ENCODE data around the gene PIGH. TPM values are rescaled to one million over a fixed set of nuclear protein-coding genes. Genes with fewer than 3 reads are reported as not detected.

The PIGH gene
- total RNA-seq, 1 donor from 2014 or later: 11.4 TPM

DNA sequence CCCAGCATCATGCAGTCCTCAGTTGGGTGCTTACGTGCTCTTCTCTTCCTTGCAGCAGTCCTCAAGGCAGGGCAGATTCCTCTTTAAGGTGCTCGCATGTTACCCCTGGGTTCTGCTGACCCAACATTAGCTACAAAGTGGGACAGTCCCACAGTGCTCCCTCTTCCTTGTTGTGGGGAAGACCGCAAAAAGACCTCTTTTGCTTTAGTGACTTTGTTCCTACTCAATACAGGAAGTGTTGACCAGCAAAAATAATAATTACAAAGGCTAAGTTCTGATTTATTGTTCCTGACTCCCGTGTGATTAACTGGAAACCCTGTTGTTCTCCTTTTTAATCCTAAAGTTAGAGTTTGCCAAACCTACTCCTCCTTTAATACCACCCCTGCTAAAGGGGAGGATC lies 13.7 kb downstream of the PIGH start:
- Mint-ChIP-seq H3K36me3 (peaks cover 2% of the 10 kb centered on the region), H3K4me1 (no peaks in the 10 kb centered on the region), H3K27me3 (ENCODE audit: low read depth) (no peaks in the 10 kb centered on the region), H3K4me3 (no peak overlapping the region), H3K9me3 (no peaks in the 10 kb centered on the region), H3K27ac (no peak overlapping the region)
- DNase-seq (ENCODE audit: low spot score in 2 of 2, unreplicated experiment in 2 of 2): no peak
- TF ChIP-seq, protein P1, sequence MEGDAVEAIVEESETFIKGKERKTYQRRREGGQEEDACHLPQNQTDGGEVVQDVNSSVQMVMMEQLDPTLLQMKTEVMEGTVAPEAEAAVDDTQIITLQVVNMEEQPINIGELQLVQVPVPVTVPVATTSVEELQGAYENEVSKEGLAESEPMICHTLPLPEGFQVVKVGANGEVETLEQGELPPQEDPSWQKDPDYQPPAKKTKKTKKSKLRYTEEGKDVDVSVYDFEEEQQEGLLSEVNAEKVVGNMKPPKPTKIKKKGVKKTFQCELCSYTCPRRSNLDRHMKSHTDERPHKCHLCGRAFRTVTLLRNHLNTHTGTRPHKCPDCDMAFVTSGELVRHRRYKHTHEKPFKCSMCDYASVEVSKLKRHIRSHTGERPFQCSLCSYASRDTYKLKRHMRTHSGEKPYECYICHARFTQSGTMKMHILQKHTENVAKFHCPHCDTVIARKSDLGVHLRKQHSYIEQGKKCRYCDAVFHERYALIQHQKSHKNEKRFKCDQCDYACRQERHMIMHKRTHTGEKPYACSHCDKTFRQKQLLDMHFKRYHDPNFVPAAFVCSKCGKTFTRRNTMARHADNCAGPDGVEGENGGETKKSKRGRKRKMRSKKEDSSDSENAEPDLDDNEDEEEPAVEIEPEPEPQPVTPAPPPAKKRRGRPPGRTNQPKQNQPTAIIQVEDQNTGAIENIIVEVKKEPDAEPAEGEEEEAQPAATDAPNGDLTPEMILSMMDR (IDR thresholded peaks at IDR 0.05; ENCODE audit: unreplicated experiment): no peak

DNA sequence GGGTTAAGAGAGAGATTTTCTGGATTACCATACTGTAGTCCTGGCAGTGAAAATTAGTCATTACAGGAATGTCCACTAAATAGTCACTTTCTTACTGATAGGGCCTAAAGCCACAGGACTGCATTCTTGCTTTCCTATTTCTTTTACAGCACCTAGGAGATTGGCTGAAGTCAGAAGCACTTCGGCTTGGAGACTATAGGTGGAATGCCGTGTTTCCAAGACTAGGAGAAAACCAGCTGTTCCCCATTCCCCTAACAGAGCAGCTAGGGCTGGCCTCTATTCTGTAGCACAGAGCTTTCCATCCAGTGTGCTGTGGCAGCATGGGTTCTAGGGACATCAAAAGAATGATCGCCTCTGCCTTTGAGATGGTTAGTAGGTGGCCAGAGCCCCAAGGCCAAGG lies 15.1 kb downstream of the PIGH start:
- H3K27me3 Mint-ChIP-seq (ENCODE audit: low read depth): no peaks in the 10 kb centered on the region
- no peak overlapping the region for H3K27ac Mint-ChIP-seq
- H3K4me1 Mint-ChIP-seq: no peaks in the 10 kb centered on the region
- no peak for DNase-seq (ENCODE audit: low spot score in 2 of 2, unreplicated experiment in 2 of 2)
- TF ChIP-seq, protein P1 (IDR thresholded peaks at IDR 0.05; ENCODE audit: unreplicated experiment): no peak
- H3K9me3 Mint-ChIP-seq: no peaks in the 10 kb centered on the region
- peaks cover 2% of the 10 kb centered on the region for H3K36me3 Mint-ChIP-seq
- H3K4me3 Mint-ChIP-seq: no peak overlapping the region

DNA sequence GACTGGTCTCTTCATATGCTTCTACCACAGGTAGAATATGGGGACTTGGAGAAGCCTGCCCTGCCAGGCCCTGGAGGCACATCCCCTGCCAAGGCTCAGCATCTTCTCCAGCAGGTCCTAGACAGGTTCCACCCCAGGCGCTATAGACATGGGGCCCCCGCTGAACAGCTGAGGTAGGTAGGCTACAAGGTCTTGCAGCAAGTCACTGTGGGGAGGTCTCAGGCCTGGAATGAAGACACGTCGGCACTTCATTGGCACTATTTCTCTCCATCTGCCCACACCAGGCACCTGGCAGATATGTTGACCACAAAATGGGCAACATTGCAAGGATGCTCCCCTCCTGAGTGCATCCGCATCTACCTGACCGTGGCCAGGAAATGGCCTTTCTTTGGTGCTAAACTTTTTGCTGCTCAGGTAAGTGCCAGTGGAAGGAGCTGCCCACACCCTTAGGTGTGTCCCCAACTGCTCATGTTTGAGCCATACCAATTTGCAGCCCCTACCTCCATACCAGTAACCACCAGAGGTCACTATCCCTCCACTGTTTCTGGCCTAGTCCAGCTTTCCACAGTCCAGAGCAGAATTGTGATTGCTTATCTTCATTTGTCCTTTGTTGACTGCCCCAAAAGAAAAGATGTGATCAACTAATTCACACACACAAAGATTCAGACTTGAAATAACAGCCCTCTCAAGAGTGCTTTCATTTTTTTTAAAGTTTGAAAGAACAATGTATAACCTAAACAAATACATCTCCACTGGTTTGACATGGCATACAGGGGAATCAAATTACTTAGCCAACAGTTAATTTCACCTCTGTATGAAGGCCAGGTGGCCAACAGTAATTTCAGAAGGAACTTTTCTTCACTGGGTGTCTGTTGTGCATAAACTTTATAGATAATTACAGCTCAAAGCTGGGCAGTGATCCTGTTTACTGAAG lies 16.1 kb downstream of the PIGH start:
- no peak for DNase-seq (ENCODE audit: low spot score in 2 of 2, unreplicated experiment in 2 of 2)
- Mint-ChIP-seq H3K36me3 (no peaks in the 10 kb centered on the region), H3K27me3 (ENCODE audit: low read depth) (no peaks in the 10 kb centered on the region), H3K4me3 (no peak overlapping the region), H3K27ac (no peak overlapping the region), H3K9me3 (no peaks in the 10 kb centered on the region), H3K4me1 (no peaks in the 10 kb centered on the region)
- TF ChIP-seq, protein P1 (IDR thresholded peaks at IDR 0.05; ENCODE audit: unreplicated experiment): peak; percentile 24

DNA sequence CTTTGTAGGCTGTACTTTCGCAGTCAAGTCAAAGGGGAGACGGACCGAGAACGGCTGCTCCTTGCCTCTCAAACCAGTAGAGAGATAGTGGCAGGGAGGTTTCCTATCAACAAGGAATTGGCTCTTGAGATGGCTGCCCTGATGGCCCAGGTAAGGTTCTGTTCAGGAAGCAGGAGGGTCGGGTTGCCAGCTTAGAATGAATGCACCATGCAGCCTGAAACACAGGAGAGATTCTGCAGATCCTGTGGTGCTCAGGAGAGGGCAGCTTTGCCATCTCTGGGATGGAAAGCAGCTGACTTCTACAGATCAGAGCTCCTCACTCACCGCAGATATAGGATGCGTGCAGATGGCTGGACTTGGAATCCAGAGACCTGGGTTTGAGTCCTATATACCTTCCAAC lies 18.0 kb downstream of the PIGH start:
- H3K9me3 Mint-ChIP-seq: no peaks in the 10 kb centered on the region
- no peaks in the 10 kb centered on the region for H3K27me3 Mint-ChIP-seq (ENCODE audit: low read depth)
- no peak for DNase-seq (ENCODE audit: low spot score in 2 of 2, unreplicated experiment in 2 of 2)
- no peaks in the 10 kb centered on the region for H3K36me3 Mint-ChIP-seq
- no peak overlapping the region for H3K4me3 Mint-ChIP-seq
- H3K27ac Mint-ChIP-seq: no peak overlapping the region
- TF ChIP-seq, protein P1 (IDR thresholded peaks at IDR 0.05; ENCODE audit: unreplicated experiment): no peak
- no peaks in the 10 kb centered on the region for H3K4me1 Mint-ChIP-seq

DNA sequence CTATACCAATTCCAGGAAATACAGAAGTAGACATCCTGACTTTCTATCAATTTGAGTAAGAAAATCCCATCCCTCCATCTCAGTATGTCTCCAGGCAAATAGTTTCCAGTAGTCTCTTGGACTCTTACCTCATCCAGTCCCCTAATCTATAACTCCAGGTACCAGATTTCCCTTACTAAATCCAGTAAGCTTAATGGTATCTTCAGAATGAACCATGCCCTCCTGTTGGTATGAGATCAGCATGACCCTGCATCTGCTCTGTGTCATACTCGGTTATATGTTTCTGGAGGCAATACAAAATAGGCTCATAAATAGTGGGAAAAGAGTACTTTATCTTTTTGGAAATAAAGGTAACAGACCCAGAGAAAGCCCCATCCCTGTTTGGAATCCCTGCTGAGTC lies 18.4 kb downstream of the PIGH start:
- H3K36me3 Mint-ChIP-seq: no peaks in the 10 kb centered on the region

More for the DNA sequence above, 18.4 kb downstream of the PIGH start:
- Mint-ChIP-seq H3K27me3 (ENCODE audit: low read depth) (no peaks in the 10 kb centered on the region), H3K4me3 (no peak overlapping the region), H3K9me3 (no peaks in the 10 kb centered on the region), H3K4me1 (no peaks in the 10 kb centered on the region), H3K27ac (no peak overlapping the region)
- DNase-seq (ENCODE audit: low spot score in 2 of 2, unreplicated experiment in 2 of 2): no peak
- TF ChIP-seq, protein P1 (IDR thresholded peaks at IDR 0.05; ENCODE audit: unreplicated experiment): no peak

Data from mesothelial cell of epicardium (in vitro differentiated cells).